Measurements from ENCODE around the gene PWWP2B.
"Not testable (repeated sequence)": the region's sequence is repeated elsewhere in the genome, so short reads cannot be mapped to it uniquely, and the experiment has no call there.

Gene PWWP2B

GRCh38 chr10:132363921-132364593, 32.9 kb upstream of the PWWP2B start:
- no peak for DNase-seq (ENCODE audit: low read depth, low spot score)

- DNase-seq (ENCODE audit: low read depth, low spot score) = no peak
Measured at GRCh38 chr10:132364594-132364970, 32.4 kb upstream of the PWWP2B start.

GRCh38 chr10:132365102-132365501, 31.9 kb upstream of the PWWP2B start:
- DNase-seq (ENCODE audit: low read depth, low spot score) = no peak

- no peak for DNase-seq (ENCODE audit: low read depth, low spot score)
Measured at GRCh38 chr10:132366006-132366405, 31.0 kb upstream of the PWWP2B start.

- DNase-seq (ENCODE audit: low read depth, low spot score) = no peak
Measured at GRCh38 chr10:132366499-132366898, 30.5 kb upstream of the PWWP2B start.

GRCh38 chr10:132368391-132368790, 28.6 kb upstream of the PWWP2B start:
- DNase-seq (ENCODE audit: low read depth, low spot score) = no peak

GRCh38 chr10:132368881-132369635, 27.9 kb upstream of the PWWP2B start:
- DNase-seq (ENCODE audit: low read depth, low spot score) = no peak

- no peak for DNase-seq (ENCODE audit: low read depth, low spot score)
Measured at GRCh38 chr10:132369636-132370185, 27.3 kb upstream of the PWWP2B start.

- DNase-seq (ENCODE audit: low read depth, low spot score) = no peak
Measured at GRCh38 chr10:132370426-132371340, 26.3 kb upstream of the PWWP2B start.

GRCh38 chr10:132371641-132372081, 25.3 kb upstream of the PWWP2B start:
- DNase-seq (ENCODE audit: low read depth, low spot score) = no peak

- no peak for DNase-seq (ENCODE audit: low read depth, low spot score)
Measured at GRCh38 chr10:132372516-132373095, 24.4 kb upstream of the PWWP2B start.

GRCh38 chr10:132373241-132373955, 23.6 kb upstream of the PWWP2B start:
- DNase-seq (ENCODE audit: low read depth, low spot score) = no peak

GRCh38 chr10:132374176-132374575, 22.8 kb upstream of the PWWP2B start:
- no peak for DNase-seq (ENCODE audit: low read depth, low spot score)

- no peak for DNase-seq (ENCODE audit: low read depth, low spot score)
Measured at GRCh38 chr10:132374612-132375011, 22.4 kb upstream of the PWWP2B start.

- no peak for DNase-seq (ENCODE audit: low read depth, low spot score)
Measured at GRCh38 chr10:132375116-132375794, 21.7 kb upstream of the PWWP2B start.

- DNase-seq (ENCODE audit: low read depth, low spot score) = no peak
Measured at GRCh38 chr10:132375795-132376297, 21.2 kb upstream of the PWWP2B start.

- no peak for DNase-seq (ENCODE audit: low read depth, low spot score)
Measured at GRCh38 chr10:132376394-132376851, 20.6 kb upstream of the PWWP2B start.

- DNase-seq (ENCODE audit: low read depth, low spot score) = no peak
Measured at GRCh38 chr10:132377326-132377725, 19.7 kb upstream of the PWWP2B start.

- not testable (repeated sequence) for DNase-seq (ENCODE audit: low read depth, low spot score)
Measured at GRCh38 chr10:132379026-132379425, 18.0 kb upstream of the PWWP2B start.

- not testable (repeated sequence) for DNase-seq (ENCODE audit: low read depth, low spot score)
Measured at GRCh38 chr10:132380986-132381385, 16.0 kb upstream of the PWWP2B start.

Data from activated CD4-positive, CD25-positive, alpha-beta regulatory T cell treated with anti-CD3 and anti-CD28 coated beads, Interleukin-2, amount 50 U/mL, for 16 hours (primary cell).